NCI-H1694 (cell line): ENCODE data around the gene CLTC.
A peak's percentile ranks its signal among the peaks of the same experiment; 100 is the strongest.

Experiments
- DNase-seq: peaks from one replicate; lab custom pipeline; 2025; lab: John Stamatoyannopoulos, UW

The CLTC gene

GRCh38 chr17:59684967-59685366 is 65.3 kb downstream of the CLTC start:
- no peak for DNase-seq

GRCh38 chr17:59688008-59688407 is 68.3 kb downstream of the CLTC start:
- DNase-seq, result no peak

GRCh38 chr17:59688496-59688895 is 68.8 kb downstream of the CLTC start:
- no peak for DNase-seq

- no peak for DNase-seq
These were observed 73.9 kb downstream of the CLTC start for GRCh38 chr17:59693582-59693981.

GRCh38 chr17:59694344-59694743 is 74.6 kb downstream of the CLTC start:
- DNase-seq, result no peak

- no peak for DNase-seq
These were observed 76.4 kb downstream of the CLTC start for GRCh38 chr17:59695945-59696681.

- DNase-seq, result no peak
These were observed 77.1 kb downstream of the CLTC start for GRCh38 chr17:59696682-59697277.

- no peak for DNase-seq
These were observed 78.4 kb downstream of the CLTC start for GRCh38 chr17:59698143-59698542.

- DNase-seq, result no peak
These were observed 79.5 kb downstream of the CLTC start for GRCh38 chr17:59699218-59699617.

GRCh38 chr17:59699786-59700185 is 80.1 kb downstream of the CLTC start:
- DNase-seq, result no peak

- no peak for DNase-seq
These were observed 82.6 kb downstream of the CLTC start for GRCh38 chr17:59702304-59702703.

- DNase-seq, result peak; percentile 99
These were observed 87.7 kb downstream of the CLTC start, which contains the start of the genes PTRH2 and VMP1 for GRCh38 chr17:59707149-59707970. Gene PTRH2, minus strand, starts transcription at chr17:59707430. Its CDS starts 9,452 bp downstream, at chr17:59697978. Gene VMP1, plus strand, starts transcription at chr17:59707654. Its CDS starts 23,793 bp downstream, at chr17:59731447.

- DNase-seq, result no peak
These were observed 88.3 kb downstream of the CLTC start for GRCh38 chr17:59707971-59708430.

GRCh38 chr17:59711936-59712335 is 92.2 kb downstream of the CLTC start:
- DNase-seq, result no peak

GRCh38 chr17:59712862-59713261 is 93.2 kb downstream of the CLTC start:
- no peak for DNase-seq

- DNase-seq, result no peak
These were observed 94.6 kb downstream of the CLTC start for GRCh38 chr17:59714255-59714654.

- no peak for DNase-seq
These were observed 96.7 kb downstream of the CLTC start for GRCh38 chr17:59716427-59716826.

GRCh38 chr17:59719526-59719925 is 99.8 kb downstream of the CLTC start:
- no peak for DNase-seq

- DNase-seq, result no peak
These were observed 102.9 kb downstream of the CLTC start for GRCh38 chr17:59722623-59723022.

- no peak for DNase-seq
These were observed 103.3 kb downstream of the CLTC start for GRCh38 chr17:59723041-59723440.

GRCh38 chr17:59723607-59724006 is 103.9 kb downstream of the CLTC start:
- no peak for DNase-seq

GRCh38 chr17:59725691-59726090 is 106.0 kb downstream of the CLTC start:
- DNase-seq, result no peak
